Pons (tissue), 1 donor: Measurements from ENCODE around the gene GPR39.

Source experiments
- DNase-seq: peaks from one replicate; pipeline ENCODE4 v3.0.0-alpha.2; 2016; ENCODE audit warnings: low spot score

Gene GPR39

GRCh38 chr2:132642415-132642814 lies 225.8 kb downstream of the GPR39 start:
- DNase-seq: no peak

DNA sequence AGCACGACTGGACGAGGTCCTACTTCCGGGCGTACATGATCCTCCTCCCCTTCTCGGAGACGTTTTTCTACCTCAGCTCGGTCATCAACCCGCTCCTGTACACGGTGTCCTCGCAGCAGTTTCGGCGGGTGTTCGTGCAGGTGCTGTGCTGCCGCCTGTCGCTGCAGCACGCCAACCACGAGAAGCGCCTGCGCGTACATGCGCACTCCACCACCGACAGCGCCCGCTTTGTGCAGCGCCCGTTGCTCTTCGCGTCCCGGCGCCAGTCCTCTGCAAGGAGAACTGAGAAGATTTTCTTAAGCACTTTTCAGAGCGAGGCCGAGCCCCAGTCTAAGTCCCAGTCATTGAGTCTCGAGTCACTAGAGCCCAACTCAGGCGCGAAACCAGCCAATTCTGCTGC lies 228.6 kb downstream of the GPR39 start:
- DNase-seq: no peak

DNA sequence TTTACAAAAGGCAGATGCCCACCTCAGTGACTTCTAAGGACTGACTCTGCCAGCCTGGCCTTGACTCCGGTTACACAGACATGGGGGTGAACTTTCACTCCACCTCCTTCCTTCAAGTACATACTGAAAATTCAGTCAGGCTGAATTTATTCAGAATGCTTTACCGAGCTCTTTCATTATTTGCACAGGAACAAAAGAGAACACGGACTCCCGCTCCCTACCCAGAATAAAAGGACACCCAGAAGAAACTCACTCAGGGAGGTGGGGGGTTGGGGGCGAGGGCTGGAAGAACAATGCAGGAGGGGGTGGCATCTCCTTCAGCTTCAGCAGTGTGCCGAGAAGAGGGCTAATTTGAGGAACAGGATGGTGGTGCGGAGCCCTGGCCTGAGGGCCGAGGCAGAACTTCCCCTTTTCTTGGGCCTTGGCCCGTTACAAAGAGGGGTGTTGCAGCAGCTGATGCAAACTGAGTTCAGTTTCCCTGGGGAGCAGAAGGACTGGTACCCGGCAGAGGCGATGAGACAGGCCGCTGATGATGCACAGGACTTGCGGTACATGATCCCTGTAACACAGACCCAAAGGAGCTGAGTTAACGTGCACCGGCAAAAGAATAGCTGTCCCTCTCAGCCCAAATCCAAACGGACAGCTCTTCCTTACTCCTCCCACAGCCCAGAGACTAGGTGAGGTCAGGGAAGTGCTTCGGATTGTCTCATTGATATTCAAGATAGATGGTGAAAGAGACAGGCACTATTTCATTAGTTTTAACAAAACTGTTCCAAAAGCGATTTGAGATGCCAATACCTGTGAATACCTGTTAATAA lies 229.3 kb downstream of the GPR39 start:
- DNase-seq: peak; percentile 42

- DNase-seq: no peak
These were observed 230.0 kb downstream of the GPR39 start for GRCh38 chr2:132646540-132647108.

DNA sequence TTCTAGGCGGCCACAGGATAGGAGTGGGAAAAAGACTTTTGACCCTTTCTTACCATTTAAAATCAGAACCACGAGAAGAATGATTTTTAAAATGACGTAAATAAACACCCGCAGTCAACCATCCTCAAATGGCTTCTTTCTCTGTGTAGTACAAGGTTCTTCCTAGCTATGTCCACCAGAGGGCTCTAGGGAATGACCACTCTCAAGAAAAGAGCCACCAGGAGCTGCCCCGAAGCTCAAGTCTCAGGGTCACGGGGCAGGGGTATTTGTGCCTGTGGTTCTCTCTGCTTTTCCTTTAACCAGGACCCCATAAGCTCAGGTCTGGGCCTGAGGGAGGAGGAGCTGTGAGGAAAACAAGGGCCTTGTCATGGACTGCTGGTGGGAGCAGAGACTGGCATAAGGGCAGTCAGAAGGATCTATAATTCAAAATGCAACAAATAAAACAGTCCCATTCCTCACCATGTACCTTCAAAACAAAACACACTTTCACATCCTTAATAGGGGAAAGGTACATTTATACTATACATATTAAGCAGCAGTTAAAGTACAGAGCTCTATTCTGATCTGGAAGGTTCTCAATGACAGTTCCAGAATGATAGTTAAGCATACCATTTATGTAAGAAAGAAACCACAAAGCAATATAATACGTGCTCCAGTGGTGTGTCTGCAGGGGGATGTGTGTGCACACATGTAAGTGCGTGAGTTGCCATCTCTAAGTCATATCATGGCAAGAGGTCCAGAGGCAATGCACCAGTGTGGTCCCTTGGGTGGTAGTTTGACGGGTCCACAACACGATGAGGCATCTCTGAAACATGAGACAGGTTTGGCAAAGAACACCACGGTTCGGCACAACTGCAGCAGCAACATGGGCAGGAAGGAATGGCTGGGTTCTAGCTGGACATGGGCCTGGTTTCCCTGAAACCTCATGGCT lies 234.8 kb downstream of the GPR39 start:
- peak; percentile 83 for DNase-seq

GRCh38 chr2:132652474-132652873 lies 235.9 kb downstream of the GPR39 start:
- DNase-seq: no peak

DNA sequence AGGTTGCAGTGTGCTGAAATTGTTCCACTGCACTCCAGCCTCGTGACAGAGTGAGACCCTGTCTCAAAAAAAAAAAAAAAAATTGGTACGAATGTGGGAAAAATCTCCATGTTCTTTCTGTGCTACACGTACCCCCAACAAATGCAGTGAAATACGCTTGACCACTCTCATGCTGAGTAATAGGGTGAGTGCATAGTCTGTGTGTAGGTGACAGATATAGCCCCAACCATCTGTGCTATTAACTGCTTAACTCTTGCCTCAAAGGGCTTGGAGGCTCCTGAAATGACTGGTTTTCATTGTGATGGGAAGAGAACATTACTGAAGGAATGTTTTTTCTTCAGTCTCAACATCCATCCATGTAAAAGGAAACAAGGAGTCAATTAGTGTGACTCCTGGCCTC lies 237.7 kb downstream of the GPR39 start:
- no peak for DNase-seq

- no peak for DNase-seq
These were observed 238.4 kb downstream of the GPR39 start for GRCh38 chr2:132654968-132655367.

DNA sequence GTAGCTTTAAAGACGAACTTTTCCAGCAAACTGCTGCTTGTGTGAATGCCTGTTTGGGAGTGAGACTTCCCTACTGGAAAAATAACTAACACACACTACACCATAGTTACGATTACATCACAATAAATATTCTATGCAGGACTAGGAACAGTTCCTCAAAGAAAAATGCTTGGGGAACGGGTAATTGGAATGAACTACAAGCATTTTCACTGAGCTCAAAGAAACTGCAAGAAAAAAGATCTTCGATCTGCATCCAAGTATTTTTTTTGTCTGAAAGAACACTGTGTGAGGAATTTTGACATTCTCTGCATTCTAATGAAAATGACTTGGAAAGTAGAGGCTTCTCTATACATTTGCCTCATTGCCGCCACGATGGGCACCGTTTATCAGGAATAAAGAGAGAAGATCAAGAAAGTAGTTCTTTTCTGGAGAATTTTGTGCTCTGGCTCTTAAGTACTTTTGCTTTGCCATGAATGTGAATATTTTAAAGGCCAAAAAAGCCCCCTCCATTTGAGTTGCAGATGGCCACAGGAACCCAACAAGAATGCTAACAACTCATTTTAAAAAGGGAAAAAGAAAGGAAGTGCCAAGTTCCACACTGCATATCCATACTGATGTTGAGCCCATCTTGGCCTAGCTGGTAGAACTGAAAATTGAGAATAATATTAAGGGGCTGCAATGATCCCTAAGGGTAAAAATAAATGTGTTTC lies 239.8 kb downstream of the GPR39 start:
- DNase-seq: no peak

DNA sequence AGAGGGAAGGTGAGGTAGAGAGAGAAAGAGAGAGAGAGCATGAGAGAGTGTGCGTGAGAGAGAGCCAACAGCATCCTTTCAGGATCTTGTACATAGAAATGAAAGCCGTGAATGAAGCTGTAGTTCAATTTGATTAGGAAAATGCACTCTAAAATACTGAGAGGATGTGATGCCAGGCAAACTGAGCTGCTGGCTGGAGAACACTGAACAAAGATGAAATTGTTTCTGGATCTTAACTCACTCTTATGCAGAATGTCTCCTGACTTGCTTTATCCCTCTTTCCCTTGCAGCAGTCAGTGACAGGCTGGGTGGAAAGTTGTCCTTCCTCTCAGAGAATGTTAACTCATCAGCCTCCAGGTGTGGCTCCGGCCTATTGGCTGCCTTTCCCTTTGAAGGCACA lies 242.7 kb downstream of the GPR39 start:
- DNase-seq: peak; percentile 71

DNA sequence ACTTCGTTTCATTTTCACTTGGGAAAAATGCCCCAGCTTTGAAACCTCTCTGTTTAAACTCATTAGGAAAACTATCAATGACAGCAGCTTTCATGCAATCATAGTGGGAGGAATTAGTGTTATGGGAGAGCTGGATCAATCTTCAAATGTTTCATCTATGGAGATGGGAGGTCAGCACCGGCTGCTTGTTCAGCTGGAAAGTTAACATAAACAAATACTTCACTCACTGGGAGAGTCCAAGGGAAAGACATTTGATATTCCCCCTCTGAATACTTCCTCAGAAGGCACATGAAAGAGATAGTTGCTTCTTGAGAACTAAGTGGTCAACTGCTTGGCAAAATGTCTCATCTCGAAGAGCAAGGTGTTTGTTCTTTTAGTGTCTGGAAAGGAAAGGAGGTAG lies 246.1 kb downstream of the GPR39 start:
- DNase-seq: no peak

GRCh38 chr2:132664096-132664495 lies 247.5 kb downstream of the GPR39 start:
- no peak for DNase-seq

GRCh38 chr2:132665401-132666140 lies 249.0 kb downstream of the GPR39 start:
- DNase-seq: no peak

- DNase-seq: no peak
These were observed 251.1 kb downstream of the GPR39 start for GRCh38 chr2:132667706-132668105.

DNA sequence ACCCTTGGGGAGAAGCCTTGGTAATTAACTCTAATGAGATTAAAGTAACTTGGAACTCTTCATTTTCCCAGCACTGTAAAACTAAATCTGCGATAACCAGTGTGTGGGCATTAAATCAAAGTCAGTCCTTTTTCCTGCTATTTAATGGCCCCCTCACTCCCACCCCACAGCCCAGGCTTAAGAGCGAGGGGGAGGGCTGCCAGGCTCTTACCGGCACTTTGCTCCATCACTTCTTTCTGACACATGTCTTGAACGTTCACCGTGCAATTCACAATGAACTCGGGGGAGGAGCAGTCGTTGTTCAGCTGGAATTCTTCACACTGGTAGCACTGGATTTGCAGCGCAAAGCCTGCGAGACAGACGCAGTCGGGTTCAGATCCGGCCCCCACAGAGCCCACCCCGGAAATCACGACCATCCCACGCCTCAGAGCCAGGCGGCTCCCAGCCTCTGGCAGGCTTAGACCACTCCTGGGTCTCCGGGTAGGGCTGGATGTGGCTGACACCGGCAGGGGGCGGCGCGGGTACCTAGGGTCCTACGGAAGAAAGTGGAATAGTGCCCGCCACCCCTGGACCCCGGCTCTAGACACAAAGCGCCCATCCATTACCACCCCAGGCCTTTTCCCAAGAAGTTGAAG lies 251.7 kb downstream of the GPR39 start:
- DNase-seq: no peak

GRCh38 chr2:132668987-132669907 lies 252.6 kb downstream of the GPR39 start:
- no peak for DNase-seq

GRCh38 chr2:132669908-132670495 lies 253.4 kb downstream of the GPR39 start, which contains the start of gene LYPD1:
Gene LYPD1 (minus strand): TSS chr2:132670205. CDS start chr2:132669932, 273 bp downstream.
- DNase-seq: no peak

GRCh38 chr2:132670496-132671150 lies 254.0 kb downstream of the GPR39 start:
- DNase-seq: no peak
